MM.1S (cell line): ENCODE data around the gene CIB4.

Source experiments
- DNase-seq: peaks from one replicate; pipeline ENCODE4 v3.0.0-alpha.2; 2015
- H2AFZ ChIP-seq: fragments of 300-600 bp; sonication (generic); 2 replicates; pipeline ENCODE4 v1.6.0; 2016; ENCODE audit warnings: antibody characterized with exemption, low read length
- H3F3A ChIP-seq: fragments of 300-600 bp; sonication (generic); 2 replicates; pipeline ENCODE4 v1.6.1; 2016; ENCODE audit warnings: mild to moderate bottlenecking, antibody characterized with exemption, low read length, moderate library complexity, mixed read lengths; ENCODE audit not compliant: insufficient read depth
- H3K27ac ChIP-seq: fragments of 300-600 bp; sonication (generic); 2 replicates; pipeline ENCODE4 v1.5.1; 2016; ENCODE audit warnings: mild to moderate bottlenecking, low read length
- H3K27me3 ChIP-seq: fragments of 300-600 bp; sonication (generic); replicated peaks from 2 replicates; pipeline ENCODE4 v1.6.0; 2016; ENCODE audit warnings: low read length; ENCODE audit not compliant: insufficient read depth
- H3K36me3 ChIP-seq: fragments of 300-600 bp; sonication (generic); replicated peaks from 2 replicates; pipeline ENCODE4 v1.6.1; 2016; ENCODE audit warnings: mild to moderate bottlenecking, low read length, mixed read lengths; ENCODE audit not compliant: insufficient read depth
- H3K4me1 ChIP-seq: fragments of 300-600 bp; sonication (generic); 2 replicates; pipeline ENCODE4 v1.6.1; 2016; ENCODE audit warnings: low read length, mixed read lengths
- H3K4me2 ChIP-seq: fragments of 300-600 bp; sonication (generic); 2 replicates; pipeline ENCODE4 v1.6.0; 2016; ENCODE audit warnings: low read depth, low read length
- H3K4me3 ChIP-seq: fragments of 300-600 bp; sonication (generic); 2 replicates; pipeline ENCODE4 v1.5.1; 2016; ENCODE audit warnings: low read length, mixed read lengths
- H3K79me2 ChIP-seq: fragments of 300-600 bp; sonication (generic); 2 replicates; pipeline ENCODE4 v1.6.1; 2016; ENCODE audit warnings: mixed run types, low read length, mixed read lengths
- H3K9ac ChIP-seq: fragments of 300-600 bp; sonication (generic); 2 replicates; pipeline ENCODE4 v1.6.1; 2016; ENCODE audit warnings: low read length, mixed read lengths
- H3K9me2 ChIP-seq: fragments of 300-600 bp; sonication (generic); replicated peaks from 2 replicates; pipeline ENCODE4 v1.6.1; 2016; ENCODE audit warnings: mild to moderate bottlenecking, low read length, mixed read lengths; ENCODE audit not compliant: insufficient read depth
- H3K9me3 ChIP-seq: fragments of 300-600 bp; sonication (generic); replicated peaks from 2 replicates; pipeline ENCODE4 v1.6.1; 2016; ENCODE audit warnings: mild to moderate bottlenecking, low read length, mixed read lengths; ENCODE audit not compliant: insufficient read depth
- H4K20me1 ChIP-seq: fragments of 300-600 bp; sonication (generic); 2 replicates; pipeline ENCODE4 v1.6.1; 2016; ENCODE audit warnings: mild to moderate bottlenecking, low read length, moderate library complexity, mixed read lengths; ENCODE audit not compliant: insufficient read depth
- EZH2 ChIP-seq: fragments of 300-600 bp; sonication (generic); optimal IDR thresholded peaks from 2 replicates; pipeline ENCODE3; 2017; ENCODE audit warnings: low read depth, mild to moderate bottlenecking, antibody characterized with exemption, low read length, mixed read lengths
- EZH2phosphoT487 ChIP-seq: fragments of 300-600 bp; sonication (generic); IDR thresholded peaks from 2 replicates; pipeline ENCODE4 v1.6.1; 2018; ENCODE audit warnings: antibody characterized with exemption, low read length
- TF ChIP-seq, protein P1 (sequence below): fragments of 300-600 bp; sonication (generic); IDR thresholded peaks from 2 replicates; pipeline ENCODE4 v1.5.1; 2016; ENCODE audit warnings: antibody characterized with exemption, low read length, mixed read lengths

The CIB4 gene

DNA sequence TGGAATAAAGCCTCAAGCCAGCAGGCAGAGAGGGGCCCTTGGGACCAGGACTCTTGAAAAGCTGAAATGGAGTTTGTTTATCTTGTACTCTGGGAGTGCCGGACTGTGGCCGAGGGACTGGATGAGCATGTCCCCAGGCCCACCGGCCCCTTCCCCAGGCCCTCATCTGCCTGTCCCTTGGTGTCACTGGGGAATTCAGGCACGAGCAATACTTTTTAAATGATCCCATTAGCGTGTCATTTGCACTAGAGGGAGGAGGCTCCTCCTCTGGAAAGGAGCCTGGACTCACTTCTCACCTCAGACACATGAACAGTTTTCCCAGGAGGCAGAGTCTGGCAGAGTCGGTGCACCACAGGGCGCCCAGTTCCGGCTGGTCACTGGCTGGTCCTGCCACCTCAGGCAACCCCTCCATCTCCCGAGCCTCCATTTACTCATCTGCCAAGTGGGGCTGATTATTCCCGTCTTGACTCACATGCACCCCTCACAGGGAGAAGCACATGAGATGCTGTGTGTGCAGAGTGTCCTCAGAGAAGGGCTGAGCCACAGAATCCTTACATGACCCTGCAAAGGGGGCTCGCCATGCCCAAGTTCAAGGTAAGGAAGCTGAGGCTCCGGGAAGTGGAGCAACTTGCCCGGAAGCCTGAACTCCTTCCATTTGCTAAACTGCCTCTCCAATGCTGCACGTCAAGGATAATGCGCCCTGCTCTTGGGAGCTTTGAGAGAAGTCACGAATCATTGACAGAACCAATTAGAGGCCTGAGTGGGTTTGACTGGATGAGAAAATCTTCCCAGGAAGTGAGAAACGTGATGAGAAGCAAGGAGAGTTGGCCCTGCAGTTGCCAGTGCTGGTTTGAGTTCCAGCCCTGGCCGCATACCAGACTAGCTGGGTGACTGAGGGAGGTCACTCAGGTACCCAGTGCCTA lies 26.7 kb downstream of the CIB4 start:
- no peak for DNase-seq
- Histone ChIP-seq H4K20me1 (no peaks in the 10 kb centered on the region), H3K9me2 (no peaks in the 10 kb centered on the region), H3K79me2 (no peaks in the 10 kb centered on the region), H3K9me3 (no peaks in the 10 kb centered on the region), H3K27ac (no peak overlapping the region), H3F3A (no peaks in the 10 kb centered on the region), H3K4me3 (no peak overlapping the region), H3K4me2 (no peak overlapping the region), H3K4me1 (no peaks in the 10 kb centered on the region), H3K27me3 (peaks cover 100% of the 10 kb centered on the region), H3K36me3 (no peaks in the 10 kb centered on the region), H3K9ac (no peak overlapping the region), H2AFZ (no peak overlapping the region)
- TF ChIP-seq EZH2phosphoT487: no peak
- TF ChIP-seq, protein P1, sequence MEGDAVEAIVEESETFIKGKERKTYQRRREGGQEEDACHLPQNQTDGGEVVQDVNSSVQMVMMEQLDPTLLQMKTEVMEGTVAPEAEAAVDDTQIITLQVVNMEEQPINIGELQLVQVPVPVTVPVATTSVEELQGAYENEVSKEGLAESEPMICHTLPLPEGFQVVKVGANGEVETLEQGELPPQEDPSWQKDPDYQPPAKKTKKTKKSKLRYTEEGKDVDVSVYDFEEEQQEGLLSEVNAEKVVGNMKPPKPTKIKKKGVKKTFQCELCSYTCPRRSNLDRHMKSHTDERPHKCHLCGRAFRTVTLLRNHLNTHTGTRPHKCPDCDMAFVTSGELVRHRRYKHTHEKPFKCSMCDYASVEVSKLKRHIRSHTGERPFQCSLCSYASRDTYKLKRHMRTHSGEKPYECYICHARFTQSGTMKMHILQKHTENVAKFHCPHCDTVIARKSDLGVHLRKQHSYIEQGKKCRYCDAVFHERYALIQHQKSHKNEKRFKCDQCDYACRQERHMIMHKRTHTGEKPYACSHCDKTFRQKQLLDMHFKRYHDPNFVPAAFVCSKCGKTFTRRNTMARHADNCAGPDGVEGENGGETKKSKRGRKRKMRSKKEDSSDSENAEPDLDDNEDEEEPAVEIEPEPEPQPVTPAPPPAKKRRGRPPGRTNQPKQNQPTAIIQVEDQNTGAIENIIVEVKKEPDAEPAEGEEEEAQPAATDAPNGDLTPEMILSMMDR: no peak
- TF ChIP-seq EZH2: no peak

DNA sequence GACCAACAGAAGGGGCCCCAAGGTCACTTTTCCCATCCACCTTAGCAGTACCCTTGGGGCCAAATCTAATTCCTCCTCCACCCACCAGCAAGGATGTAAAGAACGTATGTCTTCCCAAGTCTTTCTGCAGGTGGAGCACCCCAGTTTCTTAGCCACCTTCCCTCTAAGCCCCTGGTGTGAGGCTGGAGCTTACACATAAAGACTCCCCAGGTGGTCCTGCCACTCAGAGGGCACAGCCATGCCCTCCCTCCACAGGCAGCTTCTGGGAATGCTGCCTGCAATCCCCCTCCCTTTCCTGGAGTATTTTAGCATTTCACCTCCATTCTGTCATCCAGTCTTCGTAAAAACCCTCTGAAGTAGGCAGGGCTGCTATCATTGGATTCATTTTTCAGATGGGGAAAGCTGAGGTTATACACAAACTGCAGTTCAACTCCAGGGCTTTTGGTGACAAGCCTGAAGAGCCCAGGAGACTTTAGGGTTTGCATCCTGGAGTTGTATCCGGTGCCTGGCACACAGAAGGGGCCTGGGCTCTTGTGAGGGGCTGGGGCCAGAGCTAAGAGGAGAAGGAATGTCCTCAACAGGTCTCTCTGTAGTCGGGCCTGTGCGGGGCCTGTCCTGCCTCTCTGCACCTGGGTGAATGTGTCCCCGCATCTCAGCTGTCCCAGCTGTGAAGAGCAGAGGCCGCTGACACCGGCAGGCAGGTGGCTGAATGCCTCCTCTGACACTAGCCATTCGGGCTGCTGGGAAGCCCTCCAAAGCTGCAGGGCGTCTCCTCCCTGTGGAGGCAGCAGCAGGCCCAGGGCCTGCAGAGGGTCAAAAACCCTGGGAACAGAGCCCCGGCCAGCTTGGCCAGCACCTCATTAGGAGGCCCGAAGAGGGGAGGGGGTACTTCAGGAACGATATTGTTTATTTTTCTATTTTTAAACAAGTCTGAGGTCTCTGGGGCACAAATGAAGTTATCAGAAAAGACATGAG lies 27.6 kb downstream of the CIB4 start:
- Histone ChIP-seq H3F3A (no peaks in the 10 kb centered on the region), H4K20me1 (no peaks in the 10 kb centered on the region), H3K9ac (no peak overlapping the region), H3K9me3 (no peaks in the 10 kb centered on the region), H3K4me1 (no peaks in the 10 kb centered on the region), H3K4me3 (no peak overlapping the region), H3K27ac (no peak overlapping the region), H3K4me2 (no peak overlapping the region), H3K36me3 (no peaks in the 10 kb centered on the region), H3K27me3 (peaks cover 100% of the 10 kb centered on the region), H3K79me2 (no peaks in the 10 kb centered on the region), H3K9me2 (no peaks in the 10 kb centered on the region), H2AFZ (no peak overlapping the region)
- DNase-seq: no peak
- TF ChIP-seq, protein P1: no peak
- no peak for TF ChIP-seq EZH2
- TF ChIP-seq EZH2phosphoT487: no peak

DNA sequence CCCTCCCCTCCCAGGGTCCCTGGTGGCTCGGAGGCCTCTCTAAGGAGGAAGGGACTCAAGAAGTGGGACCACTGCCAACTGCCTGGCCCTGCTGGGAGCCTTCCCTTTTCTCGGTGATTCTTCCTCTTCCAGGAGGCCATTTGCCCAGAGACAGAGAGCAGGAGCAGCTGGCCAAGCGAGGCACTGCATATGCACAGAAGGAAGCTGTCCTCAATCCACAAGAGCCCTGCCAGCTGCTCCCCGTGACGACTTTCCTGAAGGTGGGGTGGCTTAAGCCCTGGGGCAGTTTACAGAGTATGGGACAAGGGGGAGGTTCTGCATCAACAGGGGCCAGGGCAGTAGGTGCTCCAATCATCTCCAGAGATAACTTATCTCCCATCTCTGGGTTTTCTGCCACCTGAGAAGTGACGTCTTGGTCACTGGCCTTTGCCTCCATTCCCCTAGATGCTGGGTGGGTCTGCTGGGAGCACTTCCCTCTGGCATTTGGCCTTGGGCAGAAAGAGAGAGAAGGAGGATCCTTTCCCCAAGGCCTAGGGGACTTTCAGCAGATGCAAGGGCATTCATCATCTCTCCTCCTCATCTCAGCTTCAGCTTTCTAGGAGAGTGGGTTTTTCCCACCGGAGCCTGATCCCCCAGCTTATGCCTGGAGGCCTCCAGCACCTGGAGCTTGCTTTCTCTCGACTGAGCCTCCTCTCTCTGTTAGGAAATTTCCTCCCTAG lies 28.5 kb downstream of the CIB4 start:
- TF ChIP-seq, protein P1: no peak
- TF ChIP-seq EZH2 (no peak), EZH2phosphoT487 (no peak)
- Histone ChIP-seq H3K27me3 (peaks cover 100% of the 10 kb centered on the region), H3K36me3 (no peaks in the 10 kb centered on the region), H3K9me2 (no peaks in the 10 kb centered on the region), H3F3A (no peaks in the 10 kb centered on the region), H4K20me1 (no peaks in the 10 kb centered on the region), H3K4me1 (no peaks in the 10 kb centered on the region), H3K4me3 (no peak overlapping the region), H3K27ac (no peak overlapping the region), H3K9me3 (no peaks in the 10 kb centered on the region), H2AFZ (no peak overlapping the region), H3K9ac (no peak overlapping the region), H3K79me2 (no peaks in the 10 kb centered on the region), H3K4me2 (no peak overlapping the region)
- no peak for DNase-seq
